ENCODE measurements around the gene B4GALT2.

B4GALT2 gene

GRCh38 chr1:43987159-43987902 is 8.3 kb downstream of the B4GALT2 start:
- no peak for DNase-seq

GRCh38 chr1:43990271-43991199 is 11.5 kb downstream of the B4GALT2 start:
- DNase-seq, result no peak

- no peak for DNase-seq
These were observed 12.1 kb downstream of the B4GALT2 start for GRCh38 chr1:43991200-43991475.

DNA sequence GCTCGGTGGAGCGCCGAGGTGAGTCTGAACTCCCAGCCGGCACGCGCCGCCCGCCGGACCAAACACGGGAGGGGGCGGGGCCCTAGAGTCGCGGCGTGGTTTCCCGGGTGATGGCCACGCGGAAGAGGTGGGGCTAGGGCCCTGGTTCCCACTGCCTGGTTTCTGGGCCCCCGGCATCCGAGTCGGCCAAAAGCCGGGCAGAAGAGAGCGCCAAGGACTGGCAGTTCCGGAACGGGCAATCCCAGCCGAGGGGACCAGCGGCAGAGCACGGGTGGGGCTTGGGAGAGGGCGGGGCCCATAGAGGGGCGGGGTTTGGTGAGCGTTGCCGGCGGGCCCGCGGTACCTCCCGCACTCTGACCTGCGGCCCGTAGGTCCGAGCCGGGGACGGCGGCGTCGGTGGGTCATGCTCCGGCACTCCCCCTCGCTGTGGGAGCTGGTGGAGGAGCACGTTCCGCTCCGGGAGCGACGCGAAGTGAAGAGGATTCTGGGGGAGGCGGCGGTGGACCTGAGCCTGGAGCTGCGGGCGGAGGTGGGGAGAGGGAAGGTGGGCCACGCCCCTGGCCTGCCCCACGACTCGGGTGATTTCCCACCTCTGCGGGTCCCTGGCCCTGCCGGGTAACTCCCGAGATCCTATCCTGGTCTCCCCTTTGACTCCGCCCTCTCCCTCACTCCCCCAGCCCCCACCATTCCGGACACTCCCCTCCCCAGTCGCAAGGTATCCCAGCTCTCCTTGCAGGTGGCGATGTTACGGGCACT is 12.6 kb downstream of the B4GALT2 start, which contains the start of gene CCDC24:
Gene CCDC24 (plus strand): TSS at position 124 of the 756 bp plus-strand sequence. CDS start 280 bp downstream, at position 404.
- DNase-seq, result peak; percentile 83

DNA sequence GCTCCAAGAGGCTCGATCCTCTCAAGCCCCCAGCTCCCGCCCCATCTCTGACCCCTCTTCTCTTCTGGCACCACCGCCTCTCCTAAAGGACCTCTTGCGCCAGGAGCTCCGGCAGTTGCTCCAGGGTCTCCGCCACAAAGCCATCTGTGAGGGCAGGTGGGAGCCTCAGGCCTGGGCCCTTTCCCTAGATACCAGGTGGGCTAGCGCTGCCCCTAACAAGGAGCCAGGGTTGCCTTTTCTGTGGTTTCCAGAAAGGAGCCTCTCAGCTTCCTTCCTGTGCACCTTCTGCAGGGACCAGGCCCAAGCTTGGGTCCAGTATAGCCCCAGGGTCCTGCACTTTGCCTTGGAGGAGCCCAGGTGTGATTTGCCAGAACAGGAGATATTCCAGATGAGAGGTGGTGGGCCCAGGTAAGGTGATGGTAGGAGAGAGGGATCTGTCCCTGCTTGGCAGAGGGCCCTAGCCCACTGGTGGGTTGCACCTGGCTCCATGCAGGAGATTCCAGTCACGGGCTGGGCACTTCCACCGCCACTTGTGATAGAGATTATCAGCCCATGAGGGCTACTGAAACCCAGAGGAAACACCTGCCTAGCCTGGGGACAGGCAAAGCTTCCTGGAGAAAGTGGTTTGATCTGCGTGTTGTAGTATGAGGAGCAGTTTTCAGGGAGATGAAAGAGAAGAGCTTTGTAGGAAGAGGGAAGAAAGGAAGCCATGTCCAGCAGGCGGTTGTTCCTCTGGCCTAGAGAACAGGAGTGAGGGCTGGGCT is 13.4 kb downstream of the B4GALT2 start:
- no peak for DNase-seq

DNA sequence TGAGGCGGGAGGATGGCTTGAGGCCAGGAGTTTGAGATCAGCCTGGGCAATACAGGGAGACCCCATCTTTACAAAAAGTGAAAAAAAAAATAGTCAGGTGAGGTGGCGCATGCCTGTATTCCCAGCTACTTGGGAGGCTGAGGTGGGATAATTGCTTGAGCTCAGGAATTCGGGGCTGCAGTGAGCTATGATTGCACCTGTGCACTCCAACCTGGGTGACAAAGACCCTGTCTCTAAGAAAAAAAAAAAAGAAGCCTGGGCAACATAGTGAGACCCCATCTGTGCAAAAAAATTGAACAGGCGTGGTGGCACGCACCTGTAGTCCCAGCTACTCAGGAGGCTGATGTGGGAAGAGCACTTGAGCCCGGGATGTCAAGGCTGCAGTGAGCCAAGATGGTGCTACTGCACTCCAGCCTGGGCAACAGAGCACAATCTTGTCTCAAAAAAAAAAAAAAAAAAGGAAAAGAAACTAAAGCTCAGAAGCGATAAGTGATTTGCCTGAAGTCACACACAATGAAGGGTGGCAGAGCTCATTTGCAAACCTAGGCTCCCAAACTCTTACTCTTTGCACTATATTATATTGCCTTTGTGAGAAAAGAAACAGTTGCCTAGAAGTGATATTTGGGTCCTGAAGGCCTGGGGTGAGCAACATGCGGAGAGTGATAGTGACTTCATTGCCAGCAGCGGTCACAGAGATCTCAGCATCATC is 14.3 kb downstream of the B4GALT2 start:
- DNase-seq, result no peak

DNA sequence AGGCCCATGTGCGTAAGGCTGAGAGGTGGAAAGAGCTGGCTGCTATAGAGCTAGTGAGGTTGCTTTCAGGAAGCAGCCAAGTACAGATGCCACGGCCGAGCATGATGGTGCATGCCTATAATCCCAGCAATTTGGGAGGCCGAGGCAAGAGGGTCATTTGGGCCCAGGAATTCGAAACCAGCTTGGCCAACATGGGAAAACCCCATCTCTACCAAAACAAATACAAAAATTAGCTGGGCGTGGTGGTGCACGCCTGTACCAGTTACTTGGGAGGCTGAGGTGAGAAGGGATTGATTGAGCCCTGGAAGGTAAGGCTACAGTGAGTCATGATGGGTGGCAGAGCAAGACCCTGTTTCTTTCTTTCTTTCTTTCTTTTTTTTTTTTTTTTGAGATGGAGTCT is 15.1 kb downstream of the B4GALT2 start:
- DNase-seq, result no peak

GRCh38 chr1:43994794-43995790 is 16.1 kb downstream of the B4GALT2 start:
- DNase-seq, result no peak

GRCh38 chr1:43995984-43996732 is 17.1 kb downstream of the B4GALT2 start:
- no peak for DNase-seq

- no peak for DNase-seq
These were observed 17.7 kb downstream of the B4GALT2 start for GRCh38 chr1:43996733-43997115.

- DNase-seq, result no peak
These were observed 18.4 kb downstream of the B4GALT2 start for GRCh38 chr1:43997295-43997999.

DNA sequence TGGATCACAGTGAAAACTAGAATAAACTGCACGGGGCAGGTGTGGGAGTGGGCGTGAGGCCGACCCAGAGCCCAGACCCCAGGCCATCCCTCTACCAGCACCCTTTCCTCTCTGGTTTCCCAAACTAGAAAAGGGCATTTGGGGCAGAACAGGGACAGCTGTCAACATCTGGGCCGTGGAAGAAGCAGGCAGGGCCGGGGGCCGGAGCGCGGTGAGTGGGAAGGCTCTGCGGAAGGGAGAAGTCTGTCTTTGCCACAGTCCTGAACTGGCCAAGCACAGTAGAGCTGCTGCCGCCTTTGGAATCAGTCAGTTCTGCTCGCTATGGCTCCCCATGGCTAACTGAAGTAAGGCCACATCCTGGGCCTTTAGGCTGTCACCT is 19.0 kb downstream of the B4GALT2 start:
- no peak for DNase-seq

DNA sequence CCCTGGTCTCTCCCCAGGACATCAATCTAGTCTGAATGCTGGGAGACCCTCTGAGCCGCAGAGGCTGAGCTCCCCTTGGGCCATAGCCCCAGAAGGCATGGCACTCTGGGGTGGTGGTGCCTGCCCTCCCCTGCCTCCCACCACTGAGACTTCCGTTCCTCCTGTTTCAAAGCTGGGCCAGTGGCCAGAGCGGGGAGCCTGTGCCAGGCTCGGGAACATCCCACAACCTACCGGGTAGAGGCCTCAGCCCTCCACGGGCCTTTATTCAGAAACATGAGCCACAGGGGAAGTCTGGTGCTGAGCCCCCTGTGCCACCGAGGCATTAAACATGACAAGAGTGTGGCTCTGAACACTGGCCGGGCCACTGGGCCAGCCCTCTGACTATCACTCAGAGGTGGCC is 20.4 kb downstream of the B4GALT2 start:
- no peak for DNase-seq

GRCh38 chr1:44000122-44000665 is 21.2 kb downstream of the B4GALT2 start:
- no peak for DNase-seq

DNA sequence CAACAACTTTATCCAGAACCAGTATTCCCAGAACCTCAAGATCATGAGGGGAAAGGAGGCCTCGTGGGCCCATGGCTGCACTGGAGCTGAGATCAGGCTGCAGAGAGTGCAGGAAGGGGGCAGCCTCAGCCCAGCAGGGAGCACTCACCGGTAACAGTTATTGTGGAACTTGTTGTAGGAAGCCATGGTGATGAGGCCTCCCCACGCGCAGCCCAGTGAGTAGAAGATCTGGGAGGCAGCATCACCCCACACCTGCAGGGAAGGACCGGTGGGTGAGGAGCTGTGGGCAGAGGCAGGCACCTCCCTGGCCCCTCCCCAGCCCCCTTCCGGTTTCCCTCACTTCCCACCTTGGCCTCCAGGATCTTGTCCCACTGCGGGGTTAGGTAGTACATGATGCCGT is 23.2 kb downstream of the B4GALT2 start:
- DNase-seq, result no peak

- no peak for DNase-seq
These were observed 23.7 kb downstream of the B4GALT2 start for GRCh38 chr1:44002606-44003157.

DNA sequence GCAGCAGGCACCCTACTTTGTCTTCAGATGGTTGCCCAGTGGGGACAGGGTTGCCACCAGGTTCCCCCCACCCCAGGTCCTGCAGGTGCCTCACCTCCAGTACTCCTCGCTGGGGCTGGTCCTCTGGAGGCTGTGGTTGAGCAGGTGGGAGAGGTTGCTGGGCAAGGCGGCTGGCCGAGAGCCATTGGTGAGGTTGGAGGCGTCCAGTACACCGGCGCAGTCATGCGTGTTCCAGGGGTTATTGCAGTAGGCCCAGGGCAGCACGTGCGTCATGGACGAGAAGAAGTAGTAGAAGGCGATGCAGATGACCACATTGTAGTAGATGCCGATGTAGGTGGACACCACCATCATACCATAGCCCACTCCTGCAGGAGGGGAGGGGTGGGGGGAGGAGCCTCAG is 29.2 kb downstream of the B4GALT2 start:
- DNase-seq, result no peak

GRCh38 chr1:44010935-44011471 is 32.0 kb downstream of the B4GALT2 start:
- no peak for DNase-seq
